H1 (cell line): ENCODE data around the gene BCAS4. TPM values are rescaled to one million over a fixed set of nuclear protein-coding genes. Genes with fewer than 3 reads are reported as not detected.

Source experiments
- CTCF ChIA-PET: fragments of 300-600 bp; sonication (Branson Sonifier 250); formaldehyde crosslinking; loops from one replicate; lab custom pipeline; 2021; ENCODE audit not compliant: partially characterized antibody; lab: Charles Lee
- POLR2A ChIA-PET: fragments of 300-600 bp; sonication (Branson Sonifier 250); formaldehyde crosslinking; loops from one replicate; lab custom pipeline; 2021; ENCODE audit warnings: inconsistent platforms; ENCODE audit not compliant: partially characterized antibody; lab: Charles Lee
- DNase-seq, 2 experiments: peaks; one replicate each; pipeline versions ENCODE4 v3.0.0 to v3.0.0-alpha.2; 2010 to 2022; ENCODE audit warnings: low spot score in 2 of 2, low read depth in 1 of 2, mixed read lengths in 1 of 2
- FAIRE-seq: peaks from 2 replicates; lab custom pipeline; 2011; peaks lifted over from hg19 to GRCh38; lab: Jason Lieb, UNC
- H2AFZ ChIP-seq: 2 replicates; pipeline ENCODE4 v1.8.1; 2012; ENCODE audit warnings: low read length, inconsistent platforms
- H2AK5ac ChIP-seq: 2 replicates; pipeline ENCODE4 v1.6.1; 2013; ENCODE audit warnings: low read depth, low read length
- H2BK120ac ChIP-seq: replicated peaks from 2 replicates; pipeline ENCODE3; 2013; ENCODE audit warnings: low read depth, low read length, inconsistent platforms
- H2BK12ac ChIP-seq: 2 replicates; pipeline ENCODE4 v1.6.1; 2013; ENCODE audit warnings: low read depth, low read length
- H2BK15ac ChIP-seq: 2 replicates; pipeline ENCODE4 v1.6.1; 2013; ENCODE audit warnings: low read length
- H2BK20ac ChIP-seq: 2 replicates; pipeline ENCODE4 v1.6.1; 2013; ENCODE audit warnings: low read length
- H2BK5ac ChIP-seq: 2 replicates; pipeline ENCODE4 v1.6.1; 2013; ENCODE audit warnings: low read depth, low read length
- H3K14ac ChIP-seq: 2 replicates; pipeline ENCODE4 v1.6.1; 2013; ENCODE audit warnings: inconsistent platforms; ENCODE audit not compliant: insufficient read length
- H3K18ac ChIP-seq: 2 replicates; pipeline ENCODE4 v1.6.1; 2013; ENCODE audit warnings: low read length; ENCODE audit errors: extremely low read depth
- H3K23ac ChIP-seq: 2 replicates; pipeline ENCODE4 v1.6.1; 2013; ENCODE audit warnings: inconsistent platforms; ENCODE audit not compliant: insufficient read length
- H3K23me2 ChIP-seq: 2 replicates; pipeline ENCODE4 v1.6.1; 2013; ENCODE audit warnings: low read depth, low read length
- H3K27ac ChIP-seq: 2 replicates; pipeline ENCODE4 v1.6.1; 2011; ENCODE audit warnings: low read depth, low read length, inconsistent platforms
- H3K27me3 ChIP-seq, 4 experiments: replicated peaks in 1 of 4; 1 replicate in 1 of 4; 2 replicates in 3 of 4; pipeline versions ENCODE4 v1.6.1 to v1.8.1; 2011 to 2013; ENCODE audit warnings: low read length in 3 of 4, mild to moderate bottlenecking in 3 of 4, inconsistent platforms in 2 of 4, mixed read lengths in 2 of 4, moderate library complexity in 1 of 4; ENCODE audit not compliant: control insufficient read depth in 3 of 4, insufficient read depth in 3 of 4; ENCODE audit errors: extremely low read depth in 1 of 4
- H3K36me3 ChIP-seq, 4 experiments: 2 replicates each; pipeline versions ENCODE4 v1.6.1 to v1.8.1; 2011 to 2013; ENCODE audit warnings: mild to moderate bottlenecking in 4 of 4, low read length in 3 of 4, moderate library complexity in 2 of 4, control low read depth in 1 of 4, inconsistent platforms in 1 of 4; ENCODE audit not compliant: insufficient read depth in 4 of 4, control insufficient read depth in 2 of 4
- H3K4ac ChIP-seq: replicated peaks from 2 replicates; pipeline ENCODE3; 2013; ENCODE audit warnings: low read length, low read depth, mixed read lengths, inconsistent platforms; ENCODE audit not compliant: insufficient read length
- H3K4me1 ChIP-seq, 4 experiments: replicated peaks in 1 of 4; 1 replicate in 1 of 4; 2 replicates in 3 of 4; pipeline versions ENCODE4 v1.6.1 to v1.8.1; 2011 to 2013; ENCODE audit warnings: low read length in 3 of 4, inconsistent platforms in 2 of 4, mixed read lengths in 1 of 4; ENCODE audit not compliant: insufficient read depth in 4 of 4, control insufficient read depth in 3 of 4
- H3K4me2 ChIP-seq, 2 experiments: 2 replicates each; pipeline versions ENCODE4 v1.6.1 to v1.8.1; 2011 to 2013; ENCODE audit warnings: low read depth in 2 of 2, low read length in 2 of 2, control low read depth in 1 of 2, inconsistent platforms in 1 of 2, mild to moderate bottlenecking in 1 of 2; ENCODE audit not compliant: insufficient read depth in 1 of 2
- H3K4me3 ChIP-seq, 4 experiments: fragments of 200-600, 300-600 bp in 1 of 4; sonication (generic), shearing (Covaris generic), sonication (Bioruptor Twin) in 1 of 4; 2 replicates each; pipeline versions ENCODE4 v1.5.1 to v1.8.1; 2011 to 2016; ENCODE audit warnings: low read length in 4 of 4, low read depth in 3 of 4, control low read depth in 2 of 4, inconsistent platforms in 2 of 4, mild to moderate bottlenecking in 2 of 4, mixed read lengths in 1 of 4, moderate library complexity in 1 of 4; ENCODE audit not compliant: insufficient read depth in 2 of 4; ENCODE audit errors: extremely low read depth in 1 of 4
- H3K56ac ChIP-seq: replicated peaks from 2 replicates; pipeline ENCODE3; 2013; ENCODE audit warnings: low read depth, mild to moderate bottlenecking, mixed read lengths, low read length, inconsistent platforms; ENCODE audit not compliant: insufficient read length
- H3K79me1 ChIP-seq: 2 replicates; pipeline ENCODE4 v1.6.1; 2013; ENCODE audit warnings: low read depth, low read length, control low read depth
- H3K79me2 ChIP-seq, 2 experiments: 2 replicates each; pipeline versions ENCODE4 v1.6.1 to v1.8.1; 2012 to 2013; ENCODE audit warnings: low read length in 2 of 2, mild to moderate bottlenecking in 2 of 2, inconsistent platforms in 1 of 2; ENCODE audit not compliant: insufficient read depth in 2 of 2, control insufficient read depth in 1 of 2
- H3K9ac ChIP-seq, 4 experiments: replicated peaks in 1 of 4; 1 replicate in 1 of 4; 2 replicates in 3 of 4; pipeline versions ENCODE4 v1.6.1 to v1.8.1; 2011 to 2013; ENCODE audit warnings: low read depth in 3 of 4, low read length in 3 of 4, control low read depth in 2 of 4, mild to moderate bottlenecking in 2 of 4, moderate library complexity in 2 of 4, inconsistent platforms in 1 of 4; ENCODE audit errors: extremely low read depth in 1 of 4
- H3K9me3 ChIP-seq, 2 experiments: 2 replicates each; pipeline versions ENCODE4 v1.6.1 to v1.8.1; 2012 to 2013; ENCODE audit warnings: mild to moderate bottlenecking in 2 of 2, moderate library complexity in 2 of 2, control low read depth in 1 of 2, inconsistent platforms in 1 of 2, low read depth in 1 of 2, low read length in 1 of 2, mixed read lengths in 1 of 2; ENCODE audit not compliant: insufficient read depth in 2 of 2
- H4K20me1 ChIP-seq, 2 experiments: replicated peaks in 1 of 2; 2 replicates each; pipeline versions ENCODE3 to v1.8.1; 2011 to 2013; ENCODE audit warnings: inconsistent platforms in 2 of 2, low read length in 2 of 2, mild to moderate bottlenecking in 1 of 2; ENCODE audit not compliant: insufficient read depth in 2 of 2, control insufficient read depth in 1 of 2
- H4K5ac ChIP-seq: 2 replicates; pipeline ENCODE4 v1.6.1; 2013; ENCODE audit warnings: low read length, low read depth, mixed read lengths, inconsistent platforms; ENCODE audit not compliant: insufficient read length
- H4K8ac ChIP-seq: 2 replicates; pipeline ENCODE4 v1.8.0; 2013; ENCODE audit warnings: mild to moderate bottlenecking, moderate library complexity, low read length, inconsistent platforms; ENCODE audit not compliant: insufficient read depth; ENCODE audit errors: extremely low read depth
- H4K91ac ChIP-seq: replicated peaks from 2 replicates; pipeline ENCODE3; 2013; ENCODE audit warnings: low read length, mixed read lengths, inconsistent platforms; ENCODE audit not compliant: insufficient read length
- BRCA1 ChIP-seq: IDR thresholded peaks from 2 replicates; pipeline ENCODE4 v1.6.1; 2012; ENCODE audit warnings: low read depth, low read length, improper control_type of control experiment
- CBX8 ChIP-seq: fragments of 300-800, 300-1000 bp; sonication (generic); IDR thresholded peaks from 2 replicates; pipeline ENCODE4 v1.7.1; 2016; ENCODE audit warnings: low read depth, low read length, borderline replicate concordance
- EP300 ChIP-seq, 2 experiments: IDR thresholded peaks; 1 replicate in 1 of 2; 2 replicates in 1 of 2; pipeline ENCODE4 v1.6.1; 2011 to 2012; ENCODE audit warnings: low read depth in 2 of 2, low read length in 2 of 2, mild to moderate bottlenecking in 2 of 2, borderline replicate concordance in 1 of 2, inconsistent platforms in 1 of 2, moderate library complexity in 1 of 2
- JUND ChIP-seq: IDR thresholded peaks from 2 replicates; pipeline ENCODE4 v1.6.1; 2011; ENCODE audit warnings: mild to moderate bottlenecking, improper control_type of control experiment, low read length
- RNF2 ChIP-seq: fragments of 200-900, 300-1000 bp; sonication (generic); IDR thresholded peaks from 2 replicates; pipeline ENCODE4 v1.7.1; 2016; ENCODE audit warnings: borderline replicate concordance, low read depth, mild to moderate bottlenecking, antibody characterized with exemption, low read length; ENCODE audit not compliant: poor library complexity, severe bottlenecking; ENCODE audit errors: missing control alignments
- WGBS, 2 experiments: shearing (Covaris generic) in 1 of 2; methylation state at CpG; one replicate each; pipeline versions ENCODE4 v1.1.6 to v1.1.7; 2013 to 2015; ENCODE audit warnings: low lambda C conversion rate in 2 of 2, mixed read lengths in 2 of 2, inconsistent platforms in 1 of 2, low coverage in 1 of 2, missing lambda C conversion rate in 1 of 2; ENCODE audit not compliant: insufficient replicate concordance in 2 of 2, insufficient coverage in 1 of 2, insufficient read length in 1 of 2; ENCODE audit errors: extremely low coverage in 1 of 2, missing lambda C conversion rate in 1 of 2; 5-methylcytosine and 5-hydroxymethylcytosine counted together
- polyA plus RNA-seq, 7 experiments: library from polyadenylated mRNA; depleted of rRNA in 3 of 7; stranded (reverse) in 5 of 7; unstranded in 2 of 7; fragments of >200 nt in 5 of 7; fragments of 200-250 nt in 2 of 7; gene quantifications; 1 replicate in 5 of 7; 2 replicates in 1 of 7; 4 replicates in 1 of 7; pipeline versions ENCODE4 v1.2.1 to v1.2.3, GENCODE V29; 2011 to 2013; ENCODE audit warnings: missing spikeins in 2 of 7, mixed read lengths in 2 of 7
- total RNA-seq: library from RNA; stranded (reverse); fragmentation: NEBNext Ultra II Directional; extraction: Animal tissue kit (Norgen Biotek cat#: 25700); gene quantifications from 2 replicates; pipeline ENCODE4 v1.2.1, GENCODE V29; 2021
- TF ChIP-seq, protein P1 (sequence below): IDR thresholded peaks from 2 replicates; pipeline ENCODE4 v1.6.1; 2011; ENCODE audit warnings: low read depth, mild to moderate bottlenecking, low read length; ENCODE audit not compliant: insufficient read depth

The BCAS4 gene
- total and polyA plus RNA-seq, 2 of the 8 experiments (the other 6 are each of a cell fraction or from before 2014, with no cell fraction given) = 21.2 to 23.6 TPM

DNA sequence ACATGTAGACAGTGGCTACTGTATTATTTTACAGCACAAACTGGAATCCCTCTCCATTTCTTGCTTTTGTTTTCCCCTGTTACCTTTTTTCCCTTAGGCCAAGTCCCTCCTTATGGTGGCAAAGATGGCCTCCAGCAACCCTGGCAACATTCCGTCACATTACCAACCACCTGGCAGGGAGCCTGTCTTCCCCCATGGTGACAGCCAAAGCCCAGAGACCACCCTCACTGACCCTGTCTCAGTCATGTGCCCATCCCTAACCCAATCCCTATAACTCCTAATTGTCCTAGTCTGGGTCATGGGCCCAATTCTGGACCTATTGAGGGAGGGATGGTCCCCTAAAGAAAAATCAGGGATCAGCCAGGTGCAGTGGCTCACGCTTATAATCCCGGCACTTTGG lies 35.9 kb upstream of the BCAS4 start:
- Histone ChIP-seq H2BK20ac (no peak overlapping the region), H3K23ac (no peak overlapping the region), H3K79me1 (no peaks in the 10 kb centered on the region), H4K8ac (no peak overlapping the region), H3K4me3 (no peak overlapping the region), H3K27me3 (no peaks in the 10 kb centered on the region), H3K4me2 (no peak overlapping the region), H4K5ac (no peak overlapping the region), H3K9ac (no peak overlapping the region), H4K20me1 (no peaks in the 10 kb centered on the region), H3K23me2 (0 out of 2 replicates have a peak, but pooled peaks cover 2% of the 10 kb centered on the region), H3K4me1 (peaks cover 0 to 4% (median 3%) of the 10 kb centered on the region in 4 experiments; a peak in 3 of 7 replicates), H2BK120ac (no peak overlapping the region), H2AFZ (no peak overlapping the region), H2BK12ac (no peak overlapping the region), H3K9me3 (no peaks in the 10 kb centered on the region), H3K18ac (no peak overlapping the region), H3K36me3 (no peaks in the 10 kb centered on the region), H3K4ac (no peak overlapping the region), H3K56ac (no peak overlapping the region), H3K27ac (no peak overlapping the region), H2BK15ac (no peak overlapping the region), H3K14ac (no peak overlapping the region), H3K79me2 (no peaks in the 10 kb centered on the region), H2BK5ac (no peak overlapping the region), H4K91ac (no peak overlapping the region), H2AK5ac (no peak overlapping the region)
- DNase-seq (peak in 1 of 2 experiments; percentile 32), FAIRE-seq (no peak)
- 90% methylated on average over 3 of the region's 3 CpGs; no CpG with 5 or more reads in 1 of the 2 experiments for WGBS, 2 experiments
- ChIA-PET POLR2A (no interaction called here), CTCF (interaction anchor here (0.7 to 2.0 kb wide), 2 partner anchors 9 to 130 kb away, joined by 3 to 10 read pairs; no protein-coding TSS in a partner anchor)
- TF ChIP-seq RNF2 = no peak
- TF ChIP-seq JUND = no peak
- TF ChIP-seq, protein P1, sequence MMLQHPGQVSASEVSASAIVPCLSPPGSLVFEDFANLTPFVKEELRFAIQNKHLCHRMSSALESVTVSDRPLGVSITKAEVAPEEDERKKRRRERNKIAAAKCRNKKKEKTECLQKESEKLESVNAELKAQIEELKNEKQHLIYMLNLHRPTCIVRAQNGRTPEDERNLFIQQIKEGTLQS = no peak
- no peak for TF ChIP-seq BRCA1
- TF ChIP-seq CBX8 = no peak
- no peak for TF ChIP-seq EP300 (IDR thresholded peaks at IDR 0.05; ENCODE audit: borderline replicate concordance in 1 of 2, low read depth in 2 of 2, low read length in 2 of 2)
